K562 (cell line): ENCODE data around the gene C6orf89. TPM values are rescaled to one million over a fixed set of nuclear protein-coding genes. Genes with fewer than 3 reads are reported as not detected.

ENCODE experiments used
- CTBP1 ChIP-seq: fragments of 450-650 bp; IDR thresholded peaks from 2 replicates; pipeline ENCODE4 v1.6.1; 2016; ENCODE audit warnings: borderline replicate concordance
- CUX1 ChIP-seq: fragments of 200-800 bp; sonication (Bioruptor generic); IDR thresholded peaks from 2 replicates; pipeline ENCODE4 v1.6.1; 2016; ENCODE audit warnings: missing genetic modification characterization, missing compliant biosample characterization
- EGR1 ChIP-seq: fragments of 450-650 bp; conservative IDR thresholded peaks from 2 replicates; pipeline ENCODE4 v1.6.1; 2017; ENCODE audit warnings: mild to moderate bottlenecking
- FOXK2 ChIP-seq, 2 experiments: fragments of 450-650 bp; IDR thresholded peaks in 1 of 2; conservative IDR thresholded peaks in 1 of 2; 2 replicates each; pipeline ENCODE4 v1.6.1; 2016; ENCODE audit warnings: low read depth in 2 of 2, mild to moderate bottlenecking in 1 of 2
- HDAC3 ChIP-seq: fragments of 450-650 bp; IDR thresholded peaks from 2 replicates; pipeline ENCODE4 v1.6.1; 2018; ENCODE audit warnings: borderline replicate concordance, mild to moderate bottlenecking, moderate library complexity; ENCODE audit not compliant: partially characterized antibody
- L3MBTL2 ChIP-seq: fragments of 450-650 bp; IDR thresholded peaks from 2 replicates; pipeline ENCODE4 v1.6.1; 2016; ENCODE audit warnings: mild to moderate bottlenecking, moderate library complexity
- MAFF ChIP-seq: IDR thresholded peaks from 2 replicates; pipeline ENCODE4 v1.6.1; 2012; ENCODE audit warnings: low read length, improper control_type of control experiment
- MEIS2 ChIP-seq: fragments of 450-650 bp; IDR thresholded peaks from 2 replicates; pipeline ENCODE4 v1.6.1; 2014; ENCODE audit warnings: mild to moderate bottlenecking; ENCODE audit not compliant: partially characterized antibody
- MTA2 ChIP-seq: fragments of 450-650 bp; IDR thresholded peaks from 2 replicates; pipeline ENCODE4 v1.6.1; 2016; ENCODE audit warnings: low read depth
- MYC ChIP-seq, 2 experiments: fragments of 250-450 bp in 1 of 2; sonication (Bioruptor Pico) in 1 of 2; IDR thresholded peaks; 2 replicates each; pipeline versions ENCODE4 v1.5.1 to v1.6.1; 2012 to 2021; ENCODE audit warnings: low read depth in 2 of 2, borderline replicate concordance in 1 of 2, improper control_type of control experiment in 1 of 2, low read length in 1 of 2, mild to moderate bottlenecking in 1 of 2, moderate library complexity in 1 of 2
- PCBP2 ChIP-seq: fragments of 200-400 bp; formaldehyde crosslinking; IDR thresholded peaks from 2 replicates; pipeline ENCODE4 v1.6.1; 2018; ENCODE audit warnings: low read length, low read depth, mild to moderate bottlenecking, moderate library complexity; ENCODE audit not compliant: poor library complexity, severe bottlenecking
- POLR2G ChIP-seq: fragments of 200-400 bp; formaldehyde crosslinking; IDR thresholded peaks from 2 replicates; pipeline ENCODE4 v1.6.1; 2017; ENCODE audit warnings: low read depth, mild to moderate bottlenecking, antibody characterized with exemption, low read length, moderate library complexity
- THAP7 ChIP-seq: fragments of 250-450 bp; sonication (Bioruptor Pico); IDR thresholded peaks from 2 replicates; pipeline ENCODE4 v1.5.0; 2021
- USF1 ChIP-seq: sonication (generic); formaldehyde crosslinking; IDR thresholded peaks from 2 replicates; pipeline ENCODE4 v1.9.0; 2022; ENCODE audit warnings: mild to moderate bottlenecking, missing genetic modification reagents
- ZNF436 ChIP-seq: fragments of 250-450, 450-650 bp; sonication (Bioruptor Pico); formaldehyde crosslinking; IDR thresholded peaks from 2 replicates; pipeline ENCODE4 v1.7.0; 2020; ENCODE audit warnings: mild to moderate bottlenecking
- ZNF764 ChIP-seq: fragments of 250-450 bp; sonication (Bioruptor Pico); IDR thresholded peaks from 2 replicates; pipeline ENCODE4 v1.4.0; 2020; ENCODE audit warnings: low read depth, mild to moderate bottlenecking, moderate library complexity
- ZNF780A ChIP-seq: fragments of 250-450 bp; sonication (Bioruptor Pico); IDR thresholded peaks from 2 replicates; pipeline ENCODE4 v1.5.0; 2021; ENCODE audit warnings: mild to moderate bottlenecking
- polyA plus RNA-seq, 8 experiments: library from polyadenylated mRNA; depleted of rRNA in 4 of 8; stranded (reverse) in 5 of 8; unstranded in 3 of 8; fragments of >200 nt; fragmentation: Nextera tagmentation in 2 of 8; fragmentation: Illumina TruSeq in 1 of 8; extraction: Ambion mirVana in 2 of 8; extraction: Trizol in 1 of 8; gene quantifications; 2 replicates each; pipeline versions ENCODE4 v1.2.1 to v1.2.3, GENCODE V29; 2011 to 2014; ENCODE audit warnings: inconsistent platforms in 1 of 8, missing spikeins in 1 of 8
- total RNA-seq, 7 experiments: library from RNA; depleted of rRNA in 6 of 7; stranded (reverse); fragments of >200 nt in 6 of 7; fragmentation: Illumina TruSeq in 2 of 7; extraction: Trizol in 2 of 7; gene quantifications; 2 replicates each; pipeline versions ENCODE4 v1.2.1 to v1.2.3, GENCODE V29; 2011 to 2021; ENCODE audit warnings: low replicate concordance in 1 of 7
- TF ChIP-seq, protein P1 (sequence below): sonication (generic); formaldehyde crosslinking; IDR thresholded peaks from 2 replicates; pipeline ENCODE4 v1.8.0; 2022; ENCODE audit warnings: missing genetic modification reagents, mild to moderate bottlenecking, borderline replicate concordance

The C6orf89 gene
- total and polyA plus RNA-seq, 9 of the 15 experiments (the other 6 are each of a cell fraction or from before 2014, with no cell fraction given), result 35.2 to 111 (median 58.5) TPM

- TF ChIP-seq EGR1 (no peak), MTA2 (peak; percentile 76), THAP7 (CRISPR knock-in tag) (no peak), MYC (IDR thresholded peaks at IDR 0.05; ENCODE audit: low read depth, low read length) (no peak; the same call in 1 of the 2 replicates), MYC (CRISPR knock-in tag; IDR thresholded peaks at IDR 0.05; ENCODE audit: borderline replicate concordance, low read depth) (no peak), CUX1 (CRISPR knock-in tag) (peak; percentile 69; the same call in 1 of the 2 replicates), POLR2G (no peak), MEIS2 (peak; percentile 29), HDAC3 (no peak), FOXK2 (conservative IDR thresholded peaks at IDR 0.05 in 1 of 2, IDR thresholded peaks at IDR 0.05 in 1 of 2; ENCODE audit: low read depth in 2 of 2) (peak; percentile 71 to 83), ZNF436 (CRISPR knock-in tag) (peak; percentile 15; the same call in 1 of the 2 replicates), ZNF764 (CRISPR knock-in tag) (no peak), PCBP2 (no peak), L3MBTL2 (no peak; the same call in none of the 2 replicates), MAFF (no peak; the same call in 1 of the 2 replicates), CTBP1 (0 out of 2 replicates have a peak, but pooled peaks have one; percentile 57), USF1 (no peak), ZNF780A (CRISPR knock-in tag) (no peak)
- TF ChIP-seq, protein P1, sequence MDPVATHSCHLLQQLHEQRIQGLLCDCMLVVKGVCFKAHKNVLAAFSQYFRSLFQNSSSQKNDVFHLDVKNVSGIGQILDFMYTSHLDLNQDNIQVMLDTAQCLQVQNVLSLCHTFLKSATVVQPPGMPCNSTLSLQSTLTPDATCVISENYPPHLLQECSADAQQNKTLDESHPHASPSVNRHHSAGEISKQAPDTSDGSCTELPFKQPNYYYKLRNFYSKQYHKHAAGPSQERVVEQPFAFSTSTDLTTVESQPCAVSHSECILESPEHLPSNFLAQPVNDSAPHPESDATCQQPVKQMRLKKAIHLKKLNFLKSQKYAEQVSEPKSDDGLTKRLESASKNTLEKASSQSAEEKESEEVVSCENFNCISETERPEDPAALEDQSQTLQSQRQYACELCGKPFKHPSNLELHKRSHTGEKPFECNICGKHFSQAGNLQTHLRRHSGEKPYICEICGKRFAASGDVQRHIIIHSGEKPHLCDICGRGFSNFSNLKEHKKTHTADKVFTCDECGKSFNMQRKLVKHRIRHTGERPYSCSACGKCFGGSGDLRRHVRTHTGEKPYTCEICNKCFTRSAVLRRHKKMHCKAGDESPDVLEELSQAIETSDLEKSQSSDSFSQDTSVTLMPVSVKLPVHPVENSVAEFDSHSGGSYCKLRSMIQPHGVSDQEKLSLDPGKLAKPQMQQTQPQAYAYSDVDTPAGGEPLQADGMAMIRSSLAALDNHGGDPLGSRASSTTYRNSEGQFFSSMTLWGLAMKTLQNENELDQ, result no peak
Measured at GRCh38 chr6:36888654-36889481, 3.1 kb downstream of the C6orf89 start (continued).
